ENCODE measurements around the gene MME. TPM values are rescaled to one million over a fixed set of nuclear protein-coding genes. Genes with fewer than 3 reads are reported as not detected.

Gene MME
- total RNA-seq, 2 donors from 2014 or later, result 0.96 to 2.8 TPM

DNA sequence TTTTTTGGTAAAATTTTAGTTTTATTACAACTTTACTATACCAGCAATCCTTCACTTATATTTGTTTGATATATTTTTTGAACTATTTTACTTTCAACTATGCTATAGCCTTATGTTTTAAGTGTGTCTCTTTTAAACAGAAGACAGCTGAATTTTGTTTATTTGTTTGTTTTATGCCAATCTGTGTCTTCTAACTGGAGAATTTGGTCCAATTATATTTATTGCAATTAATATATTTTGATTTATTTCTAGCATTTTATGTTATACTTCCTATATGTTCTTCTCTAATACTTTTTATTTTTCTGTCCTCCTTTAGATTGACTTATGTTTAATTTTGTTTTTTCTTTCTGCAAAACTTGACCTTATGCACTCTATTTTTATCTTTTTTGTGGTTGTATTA lies 4.9 kb upstream of the MME start:
- TF ChIP-seq, protein P1, sequence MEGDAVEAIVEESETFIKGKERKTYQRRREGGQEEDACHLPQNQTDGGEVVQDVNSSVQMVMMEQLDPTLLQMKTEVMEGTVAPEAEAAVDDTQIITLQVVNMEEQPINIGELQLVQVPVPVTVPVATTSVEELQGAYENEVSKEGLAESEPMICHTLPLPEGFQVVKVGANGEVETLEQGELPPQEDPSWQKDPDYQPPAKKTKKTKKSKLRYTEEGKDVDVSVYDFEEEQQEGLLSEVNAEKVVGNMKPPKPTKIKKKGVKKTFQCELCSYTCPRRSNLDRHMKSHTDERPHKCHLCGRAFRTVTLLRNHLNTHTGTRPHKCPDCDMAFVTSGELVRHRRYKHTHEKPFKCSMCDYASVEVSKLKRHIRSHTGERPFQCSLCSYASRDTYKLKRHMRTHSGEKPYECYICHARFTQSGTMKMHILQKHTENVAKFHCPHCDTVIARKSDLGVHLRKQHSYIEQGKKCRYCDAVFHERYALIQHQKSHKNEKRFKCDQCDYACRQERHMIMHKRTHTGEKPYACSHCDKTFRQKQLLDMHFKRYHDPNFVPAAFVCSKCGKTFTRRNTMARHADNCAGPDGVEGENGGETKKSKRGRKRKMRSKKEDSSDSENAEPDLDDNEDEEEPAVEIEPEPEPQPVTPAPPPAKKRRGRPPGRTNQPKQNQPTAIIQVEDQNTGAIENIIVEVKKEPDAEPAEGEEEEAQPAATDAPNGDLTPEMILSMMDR (IDR thresholded peaks at IDR 0.05), result no peak
- DNase-seq (ENCODE audit: low spot score), result no peak
- no peaks in the 10 kb centered on the region for H3K36me3 ChIP-seq
- no peaks in the 10 kb centered on the region for H3K27me3 ChIP-seq
- H3K27ac ChIP-seq, result no peak overlapping the region
- H3K4me3 ChIP-seq, result no peak overlapping the region
- peaks cover 0 to 20% of the 10 kb centered on the region in 2 donors for H3K9me3 ChIP-seq
- H3K4me1 ChIP-seq, result peaks cover 0 to 12% of the 10 kb centered on the region in 2 donors

DNA sequence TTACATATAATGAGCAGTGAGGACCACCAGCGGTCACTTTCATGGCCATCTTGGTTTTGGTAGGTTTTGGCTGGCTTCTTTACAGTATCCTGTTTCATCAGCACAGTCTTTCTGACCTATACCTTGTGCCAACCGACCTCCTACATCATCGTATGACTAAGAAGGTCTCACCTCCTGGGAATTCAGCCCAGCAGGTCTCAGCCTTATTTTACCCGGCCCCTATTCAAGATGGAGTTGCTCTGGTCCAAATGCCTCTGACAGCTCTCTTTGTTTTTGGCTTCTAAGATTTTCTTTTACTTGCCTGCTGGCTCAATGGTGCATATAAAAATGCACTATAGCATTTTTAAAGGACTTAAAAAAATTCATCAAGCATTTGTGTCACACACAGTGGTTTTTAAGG lies 3.2 kb upstream of the MME start:
- Histone ChIP-seq H3K27ac (no peak overlapping the region), H3K4me3 (no peak overlapping the region), H3K36me3 (no peaks in the 10 kb centered on the region), H3K27me3 (no peaks in the 10 kb centered on the region), H3K9me3 (peaks cover 0 to 20% of the 10 kb centered on the region in 2 donors), H3K4me1 (peaks cover 0 to 16% of the 10 kb centered on the region in 2 donors)
- no peak for DNase-seq (ENCODE audit: low spot score)
- TF ChIP-seq, protein P1 (IDR thresholded peaks at IDR 0.05), result no peak

DNA sequence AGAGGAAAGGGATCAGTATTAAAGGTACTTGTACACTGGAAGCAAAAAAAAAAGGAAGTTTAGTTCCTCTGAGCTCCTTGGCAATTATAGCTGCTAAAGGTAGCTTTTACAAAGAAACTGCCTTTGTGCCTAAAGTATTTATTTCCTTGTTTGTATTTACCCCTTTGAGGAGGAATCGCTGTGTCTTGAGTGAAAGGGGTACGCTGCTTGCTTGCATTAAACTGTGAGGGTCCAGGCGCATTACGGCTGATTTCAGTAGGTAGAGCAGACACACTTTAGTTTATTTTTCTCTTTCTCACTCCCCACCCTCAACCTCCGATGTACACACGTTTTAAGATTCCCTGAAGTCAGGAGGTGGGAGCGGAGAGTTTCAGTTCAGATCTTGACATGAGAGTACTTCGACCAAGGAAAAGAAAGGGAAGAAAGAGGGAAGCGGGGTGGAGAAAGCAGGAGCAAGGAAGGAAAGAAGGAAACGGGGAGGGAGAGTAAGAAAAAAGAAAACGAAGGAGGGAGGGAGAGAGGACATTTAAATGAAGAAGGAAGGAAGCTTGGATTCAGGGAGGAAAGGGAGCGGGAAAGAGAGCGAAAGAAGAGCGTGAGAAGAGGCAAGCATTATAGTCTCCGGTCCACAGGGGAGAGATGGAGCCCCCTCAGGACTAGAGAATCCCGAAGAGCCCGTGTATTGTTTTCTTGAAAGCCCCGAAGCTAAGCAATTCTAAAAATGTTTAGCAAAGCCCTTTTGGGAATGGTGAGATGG lies 1.2 kb upstream of the MME start:
- no peaks in the 10 kb centered on the region for H3K36me3 ChIP-seq
- H3K9me3 ChIP-seq, result peaks cover 0 to 20% of the 10 kb centered on the region in 2 donors
- H3K4me1 ChIP-seq, result peaks cover 0 to 16% of the 10 kb centered on the region in 2 donors
- TF ChIP-seq, protein P1 (IDR thresholded peaks at IDR 0.05), result no peak
- DNase-seq (ENCODE audit: low spot score), result no peak
- no peak overlapping the region for H3K27ac ChIP-seq
- H3K27me3 ChIP-seq, result no peaks in the 10 kb centered on the region
- H3K4me3 ChIP-seq, result peak overlapping the region; percentile 34 to 50

DNA sequence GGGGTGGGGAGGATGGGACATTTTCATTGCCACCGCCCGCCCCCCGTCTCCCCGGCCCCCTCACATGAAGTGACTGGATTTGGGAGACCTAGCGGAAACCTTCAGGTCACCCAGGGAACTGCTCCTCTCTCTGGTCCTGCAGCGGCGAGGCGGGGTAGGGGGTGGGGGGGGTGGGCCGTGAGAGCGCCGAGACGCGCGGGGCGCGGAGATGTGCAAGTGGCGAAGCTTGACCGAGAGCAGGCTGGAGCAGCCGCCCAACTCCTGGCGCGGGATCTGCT lies 712 bp upstream of the MME start:
- peak overlapping the region; percentile 34 to 50 for H3K4me3 ChIP-seq
- H3K4me1 ChIP-seq, result peaks cover 0 to 16% of the 10 kb centered on the region in 2 donors
- H3K27ac ChIP-seq, result no peak overlapping the region
- no peak for DNase-seq (ENCODE audit: low spot score)
- H3K9me3 ChIP-seq, result peaks cover 0 to 20% of the 10 kb centered on the region in 2 donors
- H3K27me3 ChIP-seq, result no peaks in the 10 kb centered on the region
- H3K36me3 ChIP-seq, result no peaks in the 10 kb centered on the region
- TF ChIP-seq, protein P1 (IDR thresholded peaks at IDR 0.05), result no peak

DNA sequence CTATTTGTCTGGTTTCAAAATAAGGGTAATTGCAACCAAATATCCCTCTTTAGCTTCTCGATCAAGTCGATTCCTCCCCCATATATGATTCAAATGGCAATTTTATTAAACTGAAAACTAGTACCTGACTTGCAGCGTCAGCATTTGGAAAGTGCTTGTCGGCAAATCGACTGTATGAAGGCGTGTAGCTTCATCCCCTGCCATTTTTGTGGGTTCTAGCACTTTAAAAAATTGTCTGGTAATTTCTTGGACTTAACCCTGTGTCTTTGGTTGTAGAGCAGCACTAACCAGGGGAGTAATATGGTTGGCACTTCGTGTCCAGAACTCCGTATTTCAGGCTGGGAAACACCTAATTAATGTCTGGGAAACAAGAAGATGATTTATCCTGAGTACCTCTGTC lies 573 bp downstream of the MME start:
- H3K36me3 ChIP-seq, result no peaks in the 10 kb centered on the region
- DNase-seq (ENCODE audit: low spot score), result no peak
- peaks cover 0 to 7% of the 10 kb centered on the region in 2 donors for H3K9me3 ChIP-seq
- H3K4me3 ChIP-seq, result peak overlapping the region in 1 of 2 donors; percentile 50
- no peaks in the 10 kb centered on the region for H3K27me3 ChIP-seq
- H3K4me1 ChIP-seq, result peaks cover 0 to 16% of the 10 kb centered on the region in 2 donors
- TF ChIP-seq, protein P1 (IDR thresholded peaks at IDR 0.05), result no peak
- no peak overlapping the region for H3K27ac ChIP-seq
